ENCODE data around the gene ARF6. TPM values are rescaled to one million over a fixed set of nuclear protein-coding genes. Genes with fewer than 3 reads are reported as not detected.

ARF6 gene
- total RNA-seq, 1 experiment from 2014 or later, result 49.2 TPM

GRCh38 chr14:49868720-49869114 is 24.2 kb upstream of the ARF6 start:
- Histone ChIP-seq H3K27ac (ENCODE audit: insufficient read length, low read depth, low read length) (no peak overlapping the region), H3K18ac (ENCODE audit: insufficient read length, low read depth, low read length) (no peak overlapping the region), H3K27me3 (ENCODE audit: insufficient read depth, low read length) (no peaks in the 10 kb centered on the region), H2AK5ac (ENCODE audit: insufficient read length, low read length) (no peak overlapping the region), H2BK12ac (ENCODE audit: insufficient read length, low read depth, low read length) (no peak overlapping the region), H3K56ac (ENCODE audit: insufficient read length, low read depth, low read length) (no peak overlapping the region), H4K20me1 (ENCODE audit: control insufficient read depth, insufficient read depth, insufficient read length) (no peaks in the 10 kb centered on the region), H2AFZ (ENCODE audit: low read length) (no peak overlapping the region), H3K4me2 (ENCODE audit: insufficient read depth, insufficient read length, low read length) (peak overlapping the region; percentile 65), H2BK20ac (ENCODE audit: low read depth, low read length, poor library complexity, severe bottlenecking) (no peak overlapping the region), H3K4ac (ENCODE audit: low read depth, low read length) (no peak overlapping the region), H2BK120ac (ENCODE audit: low read depth, low read length, poor library complexity, severe bottlenecking) (no peak overlapping the region), H3K79me2 (ENCODE audit: insufficient read depth, low read length) (no peaks in the 10 kb centered on the region), H2BK5ac (ENCODE audit: insufficient read length, low read length) (no peak overlapping the region), H3K79me1 (ENCODE audit: insufficient read depth, low read depth, low read length, poor library complexity, severe bottlenecking) (no peaks in the 10 kb centered on the region), H3K14ac (ENCODE audit: insufficient read depth, low read length) (no peak overlapping the region), H3K4me1 (ENCODE audit: insufficient read depth, low read length) (no peaks in the 10 kb centered on the region; the same call in 1 of the 2 replicates), H4K91ac (ENCODE audit: insufficient read length, low read depth, low read length) (no peak overlapping the region), H3K23ac (ENCODE audit: insufficient read length, low read depth, low read length) (no peak overlapping the region), H2BK15ac (ENCODE audit: low read depth, low read length) (no peak overlapping the region), H3K9ac (ENCODE audit: extremely low read depth, insufficient read length, low read length) (no peak overlapping the region), H3K9me3 (ENCODE audit: control insufficient read depth, low read depth, low read length) (no peaks in the 10 kb centered on the region), H3K23me2 (ENCODE audit: insufficient read length, low read depth, low read length, poor library complexity, severe bottlenecking) (peaks cover 3% of the 10 kb centered on the region), H4K5ac (ENCODE audit: insufficient read length, low read depth, low read length) (no peak overlapping the region), H4K8ac (replicated peaks; ENCODE audit: insufficient read length, low read depth, low read length) (no peak overlapping the region), H3T11ph (ENCODE audit: low read length) (no peak overlapping the region)
- H3K9me3 Mint-ChIP-seq, result no peaks in the 10 kb centered on the region; a peak in 1 of 5 replicates
- no peak for DNase-seq
- H3K4me3 Mint-ChIP-seq, result peak overlapping the region; percentile 89 to 93
- no peak overlapping the region for H3K27ac Mint-ChIP-seq
- H3K4me1 Mint-ChIP-seq, result peaks cover 6 to 11% of the 10 kb centered on the region in 2 experiments
- TF ChIP-seq CTCF (conservative IDR thresholded peaks at IDR 0.05), result no peak
- no CpG with 5 or more reads among the region's 5 CpGs for WGBS (ENCODE audit: extremely low coverage, insufficient read length, low lambda C conversion rate)
- H3K36me3 Mint-ChIP-seq (ENCODE audit: insufficient read depth in 1 of 3, low read depth in 3 of 3), result no peaks in the 10 kb centered on the region
- H3K27me3 Mint-ChIP-seq (ENCODE audit: low read depth), result no peaks in the 10 kb centered on the region; the same call in 1 of the 2 replicates
